Neuronal stem cell (in vitro differentiated cells): Measurements from ENCODE around the gene TRAF2.
A peak's percentile ranks its signal among the peaks of the same experiment; 100 is the strongest.

Experiments
- DNase-seq: peaks from one replicate; pipeline ENCODE4 v3.0.0-alpha.2; 2013; ENCODE audit warnings: low spot score
- H2AFZ ChIP-seq: one replicate; pipeline ENCODE4 v1.6.1; 2013; ENCODE audit warnings: mild to moderate bottlenecking, low read length, inconsistent platforms
- H2AK5ac ChIP-seq: 2 replicates; pipeline ENCODE4 v1.6.1; 2013; ENCODE audit warnings: low read depth, mild to moderate bottlenecking, inconsistent platforms, low read length, moderate library complexity, mixed read lengths
- H2BK120ac ChIP-seq: 2 replicates; pipeline ENCODE4 v1.6.1; 2013; ENCODE audit warnings: low read depth, mild to moderate bottlenecking, inconsistent platforms, low read length, moderate library complexity, mixed read lengths
- H2BK12ac ChIP-seq: one replicate; pipeline ENCODE4 v1.6.1; 2013; ENCODE audit warnings: low read length, inconsistent platforms
- H2BK15ac ChIP-seq: 2 replicates; pipeline ENCODE4 v1.6.1; 2013; ENCODE audit warnings: mild to moderate bottlenecking, low read length, inconsistent platforms, mixed read lengths
- H2BK5ac ChIP-seq: one replicate; pipeline ENCODE4 v1.6.1; 2013; ENCODE audit warnings: inconsistent platforms, mild to moderate bottlenecking, low read length, moderate library complexity
- H3K14ac ChIP-seq: one replicate; pipeline ENCODE4 v1.6.1; 2013; ENCODE audit warnings: low read length, inconsistent platforms
- H3K18ac ChIP-seq: 2 replicates; pipeline ENCODE4 v1.6.1; 2013; ENCODE audit warnings: low read length, inconsistent platforms
- H3K23ac ChIP-seq: 2 replicates; pipeline ENCODE4 v1.6.1; 2013; ENCODE audit warnings: low read depth, mild to moderate bottlenecking, mixed read lengths, low read length, inconsistent platforms; ENCODE audit not compliant: poor library complexity
- H3K27ac ChIP-seq: replicated peaks from 3 replicates; pipeline ENCODE4 v1.5.1; 2013; ENCODE audit warnings: low read length, inconsistent platforms
- H3K27me3 ChIP-seq, 3 experiments: 2 replicates each; pipeline ENCODE4 v1.6.1; 2013; ENCODE audit warnings: low read length in 3 of 3, mild to moderate bottlenecking in 2 of 3, inconsistent platforms in 1 of 3, low read depth in 1 of 3, mixed read lengths in 1 of 3, moderate library complexity in 1 of 3; ENCODE audit not compliant: control insufficient read depth in 3 of 3, insufficient read depth in 3 of 3
- H3K36me3 ChIP-seq, 2 donors: replicated peaks in 1 of 2; 2 replicates each; pipeline ENCODE4 v1.6.1; 2013; ENCODE audit warnings: low read length in 2 of 2; ENCODE audit not compliant: control insufficient read depth in 2 of 2, insufficient read depth in 2 of 2
- H3K4ac ChIP-seq: 2 replicates; pipeline ENCODE4 v1.6.1; 2013; ENCODE audit warnings: inconsistent platforms, mild to moderate bottlenecking, low read length, moderate library complexity
- H3K4me1 ChIP-seq, 2 donors: 1 replicate in 1 of 2; 2 replicates in 1 of 2; pipeline ENCODE4 v1.6.1; 2013; ENCODE audit warnings: low read length in 2 of 2, low read depth in 1 of 2; ENCODE audit not compliant: control insufficient read depth in 2 of 2, insufficient read depth in 1 of 2
- H3K4me2 ChIP-seq: one replicate; pipeline ENCODE4 v1.6.1; 2013; ENCODE audit warnings: mild to moderate bottlenecking, low read length, inconsistent platforms; ENCODE audit not compliant: insufficient read depth, poor library complexity, severe bottlenecking
- H3K4me3 ChIP-seq, 2 donors: 2 replicates each; pipeline ENCODE4 v1.5.1; 2013; ENCODE audit warnings: low read length in 2 of 2, mild to moderate bottlenecking in 2 of 2, inconsistent platforms in 1 of 2, moderate library complexity in 1 of 2
- H3K79me1 ChIP-seq: one replicate; pipeline ENCODE4 v1.6.1; 2013; ENCODE audit warnings: low read depth, mild to moderate bottlenecking, inconsistent platforms, low read length, moderate library complexity
- H3K9ac ChIP-seq: one replicate; pipeline ENCODE4 v1.6.1; 2013; ENCODE audit warnings: mild to moderate bottlenecking, low read depth, low read length, inconsistent platforms; ENCODE audit not compliant: poor library complexity
- H3K9me3 ChIP-seq, 2 donors: replicated peaks in 1 of 2; 2 replicates each; pipeline versions ENCODE3 to v1.6.1; 2013; ENCODE audit warnings: low read length in 2 of 2, mild to moderate bottlenecking in 2 of 2, inconsistent platforms in 1 of 2, low read depth in 1 of 2, mixed read lengths in 1 of 2, moderate library complexity in 1 of 2; ENCODE audit not compliant: control insufficient read depth in 2 of 2, insufficient read depth in 1 of 2
- H4K8ac ChIP-seq: one replicate; pipeline ENCODE4 v1.6.1; 2013; ENCODE audit warnings: low read depth, mild to moderate bottlenecking, inconsistent platforms, low read length, moderate library complexity
- H4K91ac ChIP-seq: one replicate; pipeline ENCODE4 v1.6.1; 2013; ENCODE audit warnings: low read length, low read depth, mild to moderate bottlenecking, inconsistent platforms; ENCODE audit not compliant: poor library complexity
- WGBS, 2 donors: extraction: QIAGEN DNeasy Blood & Tissue Kit; methylation state at CpG; one replicate each; pipeline ENCODE4 v1.1.7; 2013; ENCODE audit warnings: missing lambda C conversion rate in 2 of 2, mixed read lengths in 1 of 2; ENCODE audit not compliant: insufficient read length in 2 of 2, insufficient replicate concordance in 1 of 2; ENCODE audit errors: extremely low coverage in 2 of 2; 5-methylcytosine and 5-hydroxymethylcytosine counted together

TRAF2 gene

DNA sequence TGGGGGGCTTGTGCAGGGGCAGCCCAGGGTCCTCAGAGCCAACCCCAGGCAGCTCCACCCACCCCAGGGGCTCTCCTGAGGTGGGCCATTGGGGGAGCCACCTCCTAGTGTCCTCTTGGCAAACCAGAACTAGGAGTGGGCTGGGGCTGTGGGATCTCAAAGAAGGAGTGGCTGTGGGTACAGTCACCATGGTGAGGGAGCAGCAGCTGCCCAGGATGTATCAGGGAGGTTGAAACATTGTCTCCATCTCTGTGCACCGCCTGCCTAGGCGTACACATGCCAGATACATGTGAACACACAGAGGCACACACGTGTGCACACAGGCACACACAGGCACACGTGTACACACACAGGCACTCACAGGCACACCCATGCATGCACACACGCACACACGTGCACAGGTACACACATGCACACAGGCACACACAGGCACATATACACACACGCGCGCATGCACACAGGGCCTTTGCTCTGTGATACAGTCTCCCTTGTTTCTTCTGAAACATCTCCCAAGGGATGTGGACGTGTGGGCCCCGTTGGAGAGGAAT, 76.5 kb downstream of the TRAF2 start:
- H3K27ac ChIP-seq: no peak overlapping the region
- no peaks in the 10 kb centered on the region for H3K36me3 ChIP-seq
- no CpG with 5 or more reads among the region's 11 CpGs for WGBS, 2 donors
- peak overlapping the region; percentile 61 for H3K18ac ChIP-seq
- no peak overlapping the region for H4K91ac ChIP-seq
- H2BK15ac ChIP-seq: no peak overlapping the region
- no peak overlapping the region for H3K4me3 ChIP-seq
- no peak overlapping the region for H3K4me2 ChIP-seq
- peak overlapping the region; percentile 86 for H3K14ac ChIP-seq
- H3K4me1 ChIP-seq: peaks cover 8 to 15% of the 10 kb centered on the region in 2 donors
- H3K9ac ChIP-seq: peak overlapping the region; percentile 71
- peaks cover 0 to 1% of the 10 kb centered on the region in 2 donors for H3K9me3 ChIP-seq
- H2AFZ ChIP-seq: no peak overlapping the region
- no peak overlapping the region for H2BK120ac ChIP-seq
- H3K27me3 ChIP-seq: peaks cover 0 to 21% (median 0%) of the 10 kb centered on the region in 3 experiments
- H2BK5ac ChIP-seq: no peak overlapping the region
- peak overlapping the region; percentile 100 for H2BK12ac ChIP-seq
- H3K79me1 ChIP-seq: peaks cover 3% of the 10 kb centered on the region
- H3K23ac ChIP-seq: peak overlapping the region; percentile 66
- H3K4ac ChIP-seq: no peak overlapping the region
- peak overlapping the region; percentile 76 for H2AK5ac ChIP-seq
- no peak overlapping the region for H4K8ac ChIP-seq
- DNase-seq: no peak

- DNase-seq: no peak
- H3K79me1 ChIP-seq: peaks cover 3% of the 10 kb centered on the region
- peak overlapping the region; percentile 76 for H2AK5ac ChIP-seq
- no peak overlapping the region for H3K27ac ChIP-seq
- no CpG with 5 or more reads among the region's 15 CpGs for WGBS, 2 donors
- H3K18ac ChIP-seq: peak overlapping the region; percentile 83
- H3K4me1 ChIP-seq: peaks cover 8 to 15% of the 10 kb centered on the region in 2 donors
- no peak overlapping the region for H4K8ac ChIP-seq
- peak overlapping the region; percentile 56 for H2AFZ ChIP-seq
- no peak overlapping the region for H3K23ac ChIP-seq
- no peak overlapping the region for H3K4me3 ChIP-seq
- H3K14ac ChIP-seq: peak overlapping the region; percentile 21
- peaks cover 0 to 21% (median 0%) of the 10 kb centered on the region in 3 experiments for H3K27me3 ChIP-seq
- H3K4me2 ChIP-seq: no peak overlapping the region
- peak overlapping the region; percentile 66 for H3K4ac ChIP-seq
- peak overlapping the region; percentile 58 for H2BK12ac ChIP-seq
- peak overlapping the region; percentile 97 for H2BK15ac ChIP-seq
- no peak overlapping the region for H3K9ac ChIP-seq
- no peak overlapping the region for H4K91ac ChIP-seq
- peaks cover 0 to 1% of the 10 kb centered on the region in 2 donors for H3K9me3 ChIP-seq
- H2BK120ac ChIP-seq: peak overlapping the region; percentile 81
- no peaks in the 10 kb centered on the region for H3K36me3 ChIP-seq
- H2BK5ac ChIP-seq: no peak overlapping the region
These were observed 77.0 kb downstream of the TRAF2 start for GRCh38 chr9:136963341-136963740.

- H2BK120ac ChIP-seq: peak overlapping the region; percentile 81
- H3K27me3 ChIP-seq: peaks cover 0 to 21% (median 0%) of the 10 kb centered on the region in 3 experiments
- peaks cover 0 to 1% of the 10 kb centered on the region in 2 donors for H3K9me3 ChIP-seq
- peak overlapping the region; percentile 56 for H2AFZ ChIP-seq
- H2BK15ac ChIP-seq: peak overlapping the region; percentile 97
- H3K36me3 ChIP-seq: no peaks in the 10 kb centered on the region
- no peak overlapping the region for H3K9ac ChIP-seq
- H4K91ac ChIP-seq: no peak overlapping the region
- H2AK5ac ChIP-seq: peak overlapping the region; percentile 76
- H3K18ac ChIP-seq: peak overlapping the region; percentile 85
- H3K4me3 ChIP-seq: no peak overlapping the region
- no peak overlapping the region for H4K8ac ChIP-seq
- no peak overlapping the region for H2BK5ac ChIP-seq
- DNase-seq: no peak
- no peak overlapping the region for H3K4me2 ChIP-seq
- peaks cover 1% of the 10 kb centered on the region for H3K79me1 ChIP-seq
- peaks cover 8 to 15% of the 10 kb centered on the region in 2 donors for H3K4me1 ChIP-seq
- no CpG with 5 or more reads among the region's 12 CpGs for WGBS, 2 donors
- H3K14ac ChIP-seq: peak overlapping the region; percentile 8
- H3K27ac ChIP-seq: no peak overlapping the region
- peak overlapping the region; percentile 66 for H3K4ac ChIP-seq
- H2BK12ac ChIP-seq: peak overlapping the region; percentile 41
- H3K23ac ChIP-seq: no peak overlapping the region
These were observed 77.4 kb downstream of the TRAF2 start for GRCh38 chr9:136963751-136964150.

DNA sequence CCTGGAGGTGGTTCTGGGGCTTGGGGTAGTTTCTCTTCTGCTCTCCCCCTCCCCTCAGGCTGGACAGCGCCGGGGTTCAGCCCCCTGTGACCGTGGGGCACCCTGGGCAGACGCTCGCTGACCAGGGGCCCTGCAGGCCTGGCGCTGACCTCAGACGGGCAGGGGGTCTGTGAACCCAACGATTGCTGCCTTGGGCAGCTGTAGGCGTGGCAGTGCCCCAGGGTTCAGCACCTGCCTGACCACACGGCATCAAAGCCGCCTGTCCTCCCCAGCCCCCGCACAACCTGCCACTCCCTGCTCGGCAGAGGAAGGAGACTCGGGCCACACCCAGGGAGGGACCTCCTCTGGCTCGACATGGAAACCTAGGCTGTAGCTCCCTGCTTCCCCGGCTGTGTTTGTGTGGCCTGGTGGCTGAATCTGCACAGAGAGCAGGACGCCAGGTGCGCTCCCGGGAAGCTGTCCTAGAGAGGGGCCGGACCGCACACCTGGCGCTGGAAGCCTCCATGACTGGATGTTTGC, 77.9 kb downstream of the TRAF2 start:
- H3K27ac ChIP-seq: no peak overlapping the region
- H2BK120ac ChIP-seq: peak overlapping the region; percentile 18
- H3K4me1 ChIP-seq: peaks cover 8 to 15% of the 10 kb centered on the region in 2 donors
- H3K4me3 ChIP-seq: no peak overlapping the region
- no peak overlapping the region for H3K4me2 ChIP-seq
- H3K4ac ChIP-seq: no peak overlapping the region
- H2AK5ac ChIP-seq: peak overlapping the region; percentile 76
- no peak overlapping the region for H2AFZ ChIP-seq
- H3K14ac ChIP-seq: peak overlapping the region; percentile 38
- peaks cover 0 to 21% (median 0%) of the 10 kb centered on the region in 3 experiments for H3K27me3 ChIP-seq
- H3K36me3 ChIP-seq: no peaks in the 10 kb centered on the region
- peak overlapping the region; percentile 43 for H4K8ac ChIP-seq
- peak overlapping the region; percentile 24 for H2BK5ac ChIP-seq
- WGBS, 2 donors: no CpG with 5 or more reads among the region's 22 CpGs
- H3K9me3 ChIP-seq: peaks cover 0 to 1% of the 10 kb centered on the region in 2 donors
- H3K18ac ChIP-seq: peak overlapping the region; percentile 85
- H3K79me1 ChIP-seq: peaks cover 1% of the 10 kb centered on the region
- H2BK12ac ChIP-seq: peak overlapping the region; percentile 84
- peak overlapping the region; percentile 89 for H3K23ac ChIP-seq
- H3K9ac ChIP-seq: peak overlapping the region; percentile 60
- no peak for DNase-seq
- H2BK15ac ChIP-seq: peak overlapping the region; percentile 89
- no peak overlapping the region for H4K91ac ChIP-seq
